ENCODE data around the gene ZMAT5. TPM values are rescaled to one million over a fixed set of nuclear protein-coding genes. Genes with fewer than 3 reads are reported as not detected.
A peak's percentile ranks its signal among the peaks of the same experiment; 100 is the strongest.

Gene ZMAT5
- total RNA-seq, 1 experiment from 2014 or later = 21.2 TPM

DNA sequence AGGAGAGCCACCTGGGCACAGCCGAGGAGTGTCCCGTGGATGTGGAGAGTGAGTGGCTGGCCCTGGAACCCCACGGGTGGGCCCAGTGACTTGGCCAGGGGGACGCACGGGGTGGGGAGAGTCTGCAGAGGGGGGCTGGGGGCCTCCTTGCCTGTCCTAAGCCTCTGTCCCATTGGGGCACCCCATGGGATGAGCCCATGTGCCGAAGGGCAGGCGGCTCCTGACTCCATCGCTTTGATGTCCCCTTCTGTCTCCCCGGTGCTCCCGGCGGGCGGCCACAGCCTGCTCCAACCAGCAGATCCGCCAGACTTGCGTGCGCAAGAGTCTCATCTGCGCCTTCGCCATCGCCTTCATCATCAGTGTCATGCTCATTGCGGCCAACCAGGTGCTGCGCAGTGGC is 37.6 kb downstream of the ZMAT5 start:
- DNase-seq (ENCODE audit: low spot score) = no peak

DNA sequence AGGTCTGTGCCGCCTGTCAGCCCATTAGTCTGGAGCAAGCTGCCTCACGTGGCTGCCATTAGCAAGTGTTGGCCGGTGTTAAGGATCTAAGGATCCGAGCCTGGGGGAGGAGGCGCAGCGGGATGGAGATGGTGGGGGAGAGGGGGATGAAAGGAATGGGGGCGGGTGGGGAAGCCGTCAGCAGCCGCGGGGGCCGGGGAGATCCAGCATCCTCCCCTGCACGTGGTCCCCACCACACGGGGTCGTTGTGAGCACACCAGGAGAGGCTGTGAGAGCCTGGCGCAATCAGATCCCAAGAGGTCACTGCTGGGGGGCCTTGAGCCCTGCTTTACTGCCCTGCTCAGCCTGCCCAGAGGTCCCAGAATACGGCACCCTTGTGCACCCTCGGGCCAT is 39.7 kb downstream of the ZMAT5 start:
- DNase-seq (ENCODE audit: low spot score) = no peak

DNA sequence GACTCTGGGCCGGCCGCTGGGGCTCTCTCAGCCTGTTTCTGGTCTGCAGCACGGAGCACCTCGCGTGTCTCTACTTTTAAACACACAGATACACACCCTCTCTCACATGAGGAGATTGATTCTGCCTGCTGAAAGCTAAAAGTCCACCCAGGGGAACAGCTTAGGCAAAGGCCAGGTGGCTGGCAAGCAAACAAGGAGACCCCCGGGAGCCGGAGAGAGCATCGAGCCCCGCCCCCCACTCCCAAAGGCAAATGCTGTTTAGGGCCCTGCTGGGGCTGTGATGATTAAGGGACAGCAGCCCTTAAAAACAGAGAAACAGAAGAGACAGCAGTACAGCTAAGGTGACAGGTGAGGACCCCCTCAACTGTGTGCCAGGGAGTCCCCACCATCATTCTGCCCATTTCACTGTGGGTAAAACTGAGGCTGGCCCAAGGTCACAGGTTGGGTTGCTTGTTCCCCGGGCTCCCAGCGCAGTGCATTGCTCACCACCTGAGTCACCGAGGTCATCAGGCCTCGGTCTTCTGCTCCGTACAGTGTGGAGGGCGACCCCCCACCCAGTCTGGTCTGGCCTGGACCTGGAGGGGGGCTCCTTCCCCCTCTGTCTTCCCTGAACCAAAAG is 40.2 kb downstream of the ZMAT5 start:
- DNase-seq (ENCODE audit: low spot score) = no peak

DNA sequence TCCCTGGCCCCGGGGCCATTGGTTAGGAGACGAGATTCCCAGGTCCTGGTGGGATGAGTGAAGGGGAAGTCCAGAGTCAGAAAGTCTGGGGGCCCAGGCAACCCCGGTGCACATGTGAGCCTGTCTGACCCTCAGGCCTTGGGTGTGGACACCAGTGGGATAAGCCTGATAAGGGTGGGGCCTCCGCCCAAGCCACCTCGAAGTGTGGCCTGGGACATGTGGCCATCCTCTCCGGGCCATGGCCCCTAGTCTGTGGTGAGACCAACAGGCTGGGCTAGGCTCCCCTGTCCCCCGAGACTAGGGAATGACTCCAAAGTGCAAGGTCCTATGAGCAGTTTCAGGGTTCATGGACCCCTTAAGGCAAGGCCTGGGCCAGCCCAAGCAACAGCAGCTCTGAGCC is 40.7 kb downstream of the ZMAT5 start:
- no peak for DNase-seq (ENCODE audit: low spot score)

DNA sequence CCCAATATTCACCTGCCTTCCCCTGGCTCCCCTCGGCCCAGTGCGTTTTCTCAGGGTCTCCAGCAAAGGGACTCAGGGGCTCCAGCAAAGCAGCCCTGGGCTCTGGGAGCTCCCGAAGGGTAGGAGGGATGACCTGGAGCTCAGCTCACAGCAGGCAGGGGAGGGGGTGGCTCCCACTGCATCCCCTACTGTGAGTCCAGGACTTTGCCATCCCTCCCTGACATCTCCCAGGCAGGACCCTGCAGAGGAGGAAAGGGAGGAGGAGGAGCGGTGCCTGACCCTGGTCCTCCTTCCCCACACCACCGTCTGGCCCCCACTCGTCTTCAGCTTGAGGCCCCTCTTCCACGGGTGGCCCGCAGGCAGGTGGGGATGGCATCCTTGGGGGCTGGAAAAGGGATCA is 42.0 kb downstream of the ZMAT5 start:
- no peak for DNase-seq (ENCODE audit: low spot score)

DNA sequence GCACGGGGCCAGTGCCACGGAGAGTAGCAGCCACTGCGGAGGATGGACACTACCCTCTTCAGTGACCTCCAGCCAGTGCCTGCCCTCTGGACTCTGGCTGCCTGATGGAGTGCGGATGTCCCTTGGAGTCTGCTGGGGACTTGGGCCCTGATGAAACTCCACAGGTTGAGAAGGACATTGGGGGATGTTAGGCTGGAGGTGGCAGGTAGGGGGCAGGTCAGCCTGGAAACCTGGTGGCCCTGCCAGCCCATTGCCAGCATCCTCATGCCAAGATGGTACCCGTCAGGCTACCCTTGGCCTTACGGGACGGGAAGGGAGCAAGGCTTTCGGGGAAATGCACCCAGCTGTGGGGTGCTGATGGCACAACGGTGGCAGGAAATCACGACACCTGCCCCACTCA is 43.0 kb downstream of the ZMAT5 start:
- DNase-seq (ENCODE audit: low spot score) = no peak

DNA sequence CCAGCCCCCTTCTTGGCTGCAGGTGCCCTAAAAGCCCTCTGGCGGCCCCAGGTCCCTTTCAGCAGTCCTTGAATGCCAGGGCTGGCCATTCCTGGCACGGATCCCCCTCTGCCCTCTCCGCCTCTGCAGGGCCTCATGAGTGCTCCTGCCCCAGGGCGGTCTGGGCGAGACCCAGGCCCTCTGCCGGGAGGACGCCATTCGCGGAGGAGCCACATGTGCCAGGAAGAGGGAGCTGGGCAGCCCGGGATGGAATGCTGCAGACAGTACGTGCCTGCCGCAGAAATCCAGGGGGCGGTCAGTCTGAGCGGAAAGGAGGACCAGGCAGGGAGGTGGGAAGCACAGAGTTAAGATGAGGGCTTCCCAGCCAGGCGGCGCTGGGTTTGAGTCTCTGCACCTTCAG is 44.2 kb downstream of the ZMAT5 start:
- DNase-seq (ENCODE audit: low spot score) = no peak

DNA sequence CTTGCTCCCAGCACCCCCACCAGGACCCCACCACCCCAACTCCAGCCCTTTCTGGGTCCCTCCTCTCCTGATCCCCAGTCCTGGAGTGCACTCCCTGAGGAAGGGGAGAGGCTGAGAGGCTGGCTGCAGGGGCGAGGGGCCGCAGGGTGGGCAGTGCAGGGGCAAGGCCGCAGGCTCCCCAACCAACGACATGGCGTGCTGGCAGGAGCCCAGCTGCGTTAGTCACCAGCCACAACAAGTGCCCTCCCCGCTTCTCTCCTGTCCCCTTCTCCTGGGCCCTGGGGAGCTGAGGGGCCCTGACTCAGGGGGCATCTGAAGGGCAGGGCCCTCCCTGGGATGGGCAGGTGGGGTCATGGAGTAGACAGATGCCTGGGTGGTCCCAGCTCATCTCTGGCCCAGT is 44.7 kb downstream of the ZMAT5 start:
- DNase-seq (ENCODE audit: low spot score) = no peak

DNA sequence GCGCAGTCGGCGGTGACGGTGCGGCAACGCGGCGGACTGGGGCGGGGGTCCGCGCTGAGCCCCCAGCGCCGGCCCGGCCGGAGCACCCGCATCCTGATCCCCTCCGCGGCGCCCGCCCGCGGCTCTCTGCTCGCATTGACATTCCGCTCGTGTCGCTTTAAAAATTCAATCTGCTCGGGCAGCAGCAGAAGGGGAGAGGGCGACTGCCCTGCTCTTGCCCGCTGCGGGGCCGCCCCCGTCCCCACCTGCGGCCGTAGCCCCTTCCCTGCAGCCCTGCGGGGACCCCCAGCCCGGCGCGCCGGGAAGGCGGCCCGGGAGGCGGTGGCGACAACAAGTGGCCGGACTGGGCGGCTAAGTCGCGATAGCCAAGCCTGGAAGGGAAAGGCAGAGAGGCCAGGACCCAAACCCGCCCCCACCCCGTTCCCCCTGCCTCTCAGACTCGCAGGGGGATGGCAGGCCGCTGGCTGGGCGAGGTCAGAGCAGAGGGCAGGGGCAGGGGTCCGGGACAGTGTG is 45.9 kb downstream of the ZMAT5 start:
- no peak for DNase-seq (ENCODE audit: low spot score)

DNA sequence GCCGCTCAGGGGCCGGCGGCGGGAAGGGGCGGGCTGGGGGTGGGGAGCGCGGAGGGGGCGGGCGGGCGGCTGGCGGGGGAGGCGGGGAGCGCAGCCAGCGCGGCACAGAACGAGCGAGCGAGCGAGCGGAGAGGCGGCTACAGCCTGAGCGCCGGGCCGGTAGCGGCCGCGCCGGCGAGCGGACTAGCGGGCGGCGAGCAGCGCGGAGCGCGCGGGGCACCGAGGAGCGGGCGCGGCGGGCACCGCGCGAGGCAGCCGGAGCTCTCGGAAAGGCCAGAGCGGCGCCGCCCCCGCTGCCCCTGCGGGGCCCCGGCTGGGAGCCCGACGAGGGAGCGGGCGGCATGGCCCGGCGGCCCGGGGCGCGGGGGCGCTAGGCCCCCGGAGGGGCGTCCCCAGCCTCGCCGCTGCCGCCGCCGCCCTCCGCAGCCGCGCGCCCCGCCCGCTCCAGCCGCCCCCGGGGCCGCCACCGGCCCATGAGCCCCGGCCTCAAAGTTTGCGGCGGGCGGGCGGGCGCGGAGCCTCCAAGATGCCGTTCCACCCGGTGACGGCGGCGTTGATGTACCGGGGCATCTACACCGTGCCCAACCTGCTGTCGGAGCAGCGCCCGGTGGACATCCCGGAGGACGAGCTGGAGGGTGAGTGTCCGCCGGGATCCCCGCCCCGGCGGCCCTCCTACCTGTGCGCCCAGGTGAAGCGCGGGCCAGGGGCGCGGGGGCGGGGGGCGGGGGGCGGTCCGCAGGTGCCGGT is 46.7 kb downstream of the ZMAT5 start, which contains the start of gene CABP7:
CABP7 (plus strand) TSS at position 105 of the 747 bp plus-strand sequence; CDS start at position 527, 422 bp downstream.
- DNase-seq (ENCODE audit: low spot score) = no peak

DNA sequence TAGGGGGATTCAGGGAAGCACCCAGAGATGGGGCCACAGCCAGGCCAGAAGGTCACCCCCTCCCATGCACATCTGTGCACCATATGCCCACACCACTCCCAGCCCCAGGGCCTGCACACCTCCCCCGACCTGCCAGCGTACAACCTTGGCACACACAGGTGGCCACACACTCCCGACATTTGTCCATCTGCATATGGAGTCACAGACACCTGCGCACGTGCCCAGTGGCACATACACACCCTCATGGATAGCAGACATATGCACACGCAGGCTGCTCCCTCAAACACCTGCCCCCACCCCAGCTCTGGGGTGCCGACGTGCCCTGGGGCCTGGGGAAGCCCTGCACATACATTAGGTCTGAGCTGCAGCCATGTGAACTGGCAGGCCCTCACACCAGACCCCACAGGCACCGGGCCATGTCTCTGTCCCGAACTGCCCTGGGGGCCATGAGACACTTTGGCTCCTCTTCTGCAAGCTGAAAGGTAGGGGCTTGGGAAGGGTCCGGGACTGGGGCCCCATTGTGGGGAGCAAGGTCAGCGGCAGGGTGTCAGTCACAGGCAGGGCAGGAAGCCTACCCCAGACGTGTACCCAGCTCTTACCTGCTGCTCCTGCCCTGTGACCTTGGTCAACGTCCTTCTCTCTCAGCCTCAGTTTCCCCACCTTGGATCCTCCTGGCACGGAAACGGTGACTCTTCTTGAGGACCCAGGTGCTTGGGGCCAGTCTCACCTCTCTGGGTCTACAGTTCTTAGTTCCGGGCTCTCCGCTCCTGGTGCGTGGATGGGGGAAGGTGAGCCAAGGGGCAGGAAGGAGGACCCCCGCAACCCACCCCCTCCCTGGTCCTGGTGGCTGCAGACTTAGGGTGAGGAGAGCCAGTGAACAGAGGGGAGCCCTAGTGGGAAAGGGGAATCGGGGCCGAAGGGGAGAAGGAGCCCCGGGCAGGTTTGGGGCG is 47.6 kb downstream of the ZMAT5 start:
- DNase-seq (ENCODE audit: low spot score) = no peak

DNA sequence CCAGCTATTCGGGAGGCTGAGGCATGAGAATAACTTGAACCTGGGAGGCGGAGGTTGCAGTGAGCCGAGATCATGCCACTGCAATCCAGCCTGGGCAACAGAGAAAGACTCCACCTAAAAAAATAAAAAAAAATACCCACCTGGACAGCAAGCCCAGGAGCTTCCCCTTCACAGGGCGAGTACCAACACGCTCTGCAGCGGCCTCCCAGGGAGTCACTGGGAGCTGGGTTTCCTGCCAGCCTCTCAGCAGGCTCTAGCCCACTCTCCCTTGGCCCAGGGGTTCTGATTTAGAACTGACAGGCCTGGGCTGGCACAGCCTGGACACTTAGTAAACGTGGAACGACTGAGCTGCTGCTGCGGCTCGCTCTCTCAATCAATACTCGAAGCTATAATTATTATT is 49.0 kb downstream of the ZMAT5 start:
- DNase-seq (ENCODE audit: low spot score) = no peak

DNA sequence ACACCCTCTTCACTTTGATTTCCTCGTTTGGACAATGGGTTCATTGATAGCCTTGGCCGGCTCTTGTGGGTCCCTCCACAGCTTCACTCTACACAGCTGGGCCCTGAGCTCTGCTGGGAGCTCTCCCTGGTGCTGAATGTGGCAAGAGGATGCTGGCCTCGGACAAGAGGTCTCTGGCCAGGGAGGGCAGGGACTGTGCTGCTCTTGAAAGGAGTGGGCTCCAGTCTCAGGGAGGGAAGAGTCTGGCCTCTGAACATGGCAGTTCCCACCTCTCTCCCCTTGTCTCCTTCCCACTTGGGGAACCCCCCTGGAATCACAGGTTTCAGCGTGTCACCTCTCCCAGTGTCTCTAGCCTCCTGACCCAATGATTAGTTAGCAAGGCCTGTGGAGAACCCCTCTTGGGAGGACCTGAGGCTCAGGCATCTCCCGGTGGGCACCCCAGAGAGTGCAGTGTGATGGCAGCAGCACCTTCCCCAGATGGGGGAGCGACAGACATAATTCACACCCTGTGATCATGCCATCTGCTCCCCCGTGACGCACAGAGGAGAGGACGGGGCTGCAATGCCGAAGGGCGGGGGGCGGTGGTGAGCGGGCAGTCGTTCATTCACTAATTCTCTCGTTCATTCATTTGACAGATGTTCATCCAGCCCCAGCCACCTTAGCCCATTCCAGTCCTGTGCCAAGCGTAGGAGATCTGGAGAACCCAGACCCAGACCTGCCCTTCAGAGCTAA is 49.8 kb downstream of the ZMAT5 start:
- DNase-seq (ENCODE audit: low spot score) = peak; percentile 18

DNA sequence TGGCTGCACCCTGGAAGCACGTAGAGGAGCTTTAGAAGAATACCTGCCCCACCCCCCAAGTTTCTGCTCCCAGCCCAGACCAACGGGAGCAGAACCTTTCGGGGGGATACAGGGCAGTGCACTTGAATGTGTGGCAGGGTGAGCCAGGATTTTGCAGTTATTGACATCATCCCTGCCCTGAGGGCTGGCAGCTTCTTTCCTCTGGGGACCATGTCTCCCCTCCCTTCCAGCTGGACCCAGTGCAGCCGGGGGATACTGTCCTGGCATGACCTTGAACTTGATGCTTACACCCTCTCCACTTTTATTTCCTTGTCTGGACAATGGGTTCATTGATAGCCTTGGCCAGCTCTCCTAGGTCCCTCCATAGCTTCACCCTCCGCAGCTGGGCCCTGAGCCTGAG is 51.1 kb downstream of the ZMAT5 start:
- no peak for DNase-seq (ENCODE audit: low spot score)

DNA sequence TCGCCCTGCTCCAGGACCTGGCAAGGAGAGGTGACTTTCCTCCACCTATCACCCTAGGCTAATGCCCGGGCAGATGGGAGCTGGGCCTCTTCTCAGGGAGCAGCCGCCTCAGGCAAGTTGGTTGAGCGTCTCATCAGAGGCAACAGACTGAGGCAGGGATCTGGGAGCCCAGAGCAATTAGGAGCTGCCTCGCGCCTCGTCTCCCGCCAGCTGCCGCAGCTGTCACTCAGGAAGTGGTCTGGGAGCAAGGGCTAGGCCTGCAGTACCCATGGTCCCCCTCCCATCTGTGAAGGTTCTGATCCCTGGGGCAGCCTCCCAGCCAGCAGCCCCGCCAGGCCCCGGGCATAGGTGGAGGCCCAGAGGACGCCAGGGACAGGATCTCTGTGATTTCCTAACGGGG is 51.6 kb downstream of the ZMAT5 start:
- DNase-seq (ENCODE audit: low spot score) = no peak

DNA sequence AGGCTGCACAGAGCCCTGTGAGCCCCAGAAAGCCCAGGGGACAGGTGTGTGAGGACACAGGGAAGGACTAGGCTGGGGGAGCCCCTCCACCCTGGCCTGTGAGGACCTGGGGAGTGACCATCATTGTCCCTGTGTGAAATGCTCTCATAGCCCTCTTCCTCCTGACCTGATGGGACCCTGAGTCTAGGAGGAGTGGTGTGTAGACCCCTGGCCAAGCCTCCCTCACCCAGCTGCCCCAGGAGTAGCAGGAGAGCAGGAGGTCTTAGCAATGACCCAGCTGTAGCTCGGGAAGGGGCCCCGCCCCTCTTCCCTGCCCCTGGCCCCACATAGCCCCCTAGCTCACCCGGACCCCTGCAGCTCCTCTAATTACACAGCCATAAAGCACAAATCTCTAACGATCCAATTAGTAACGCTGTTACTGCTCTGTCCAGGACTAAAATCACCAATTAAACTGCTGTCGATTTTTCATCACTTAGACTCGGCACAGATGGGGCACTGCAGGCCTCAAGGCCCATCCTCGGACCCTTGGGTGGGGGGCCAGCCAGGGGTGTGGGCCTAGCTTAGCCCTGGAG is 53.6 kb downstream of the ZMAT5 start:
- DNase-seq (ENCODE audit: low spot score) = no peak

DNA sequence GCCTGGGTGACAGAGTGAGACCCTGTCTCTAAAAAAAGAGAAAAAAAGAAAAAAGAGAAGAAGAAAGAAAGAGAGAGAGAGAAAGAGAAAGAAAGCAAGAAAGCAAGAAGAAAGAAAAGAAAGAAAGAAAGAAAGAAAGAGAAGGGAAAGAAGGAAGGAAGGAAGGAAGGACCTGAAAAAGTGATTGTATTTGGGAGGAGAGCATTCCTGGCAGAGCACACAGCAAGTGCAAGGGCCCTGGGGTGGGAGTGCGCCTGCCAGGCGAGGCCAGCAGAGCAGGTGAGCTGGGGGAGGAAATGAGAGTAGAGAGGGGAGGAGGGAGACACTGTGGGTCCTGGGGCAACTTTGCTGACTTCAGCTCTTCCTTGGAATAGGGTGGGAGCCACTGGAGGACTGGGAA is 54.7 kb downstream of the ZMAT5 start:
- DNase-seq (ENCODE audit: low spot score) = no peak

DNA sequence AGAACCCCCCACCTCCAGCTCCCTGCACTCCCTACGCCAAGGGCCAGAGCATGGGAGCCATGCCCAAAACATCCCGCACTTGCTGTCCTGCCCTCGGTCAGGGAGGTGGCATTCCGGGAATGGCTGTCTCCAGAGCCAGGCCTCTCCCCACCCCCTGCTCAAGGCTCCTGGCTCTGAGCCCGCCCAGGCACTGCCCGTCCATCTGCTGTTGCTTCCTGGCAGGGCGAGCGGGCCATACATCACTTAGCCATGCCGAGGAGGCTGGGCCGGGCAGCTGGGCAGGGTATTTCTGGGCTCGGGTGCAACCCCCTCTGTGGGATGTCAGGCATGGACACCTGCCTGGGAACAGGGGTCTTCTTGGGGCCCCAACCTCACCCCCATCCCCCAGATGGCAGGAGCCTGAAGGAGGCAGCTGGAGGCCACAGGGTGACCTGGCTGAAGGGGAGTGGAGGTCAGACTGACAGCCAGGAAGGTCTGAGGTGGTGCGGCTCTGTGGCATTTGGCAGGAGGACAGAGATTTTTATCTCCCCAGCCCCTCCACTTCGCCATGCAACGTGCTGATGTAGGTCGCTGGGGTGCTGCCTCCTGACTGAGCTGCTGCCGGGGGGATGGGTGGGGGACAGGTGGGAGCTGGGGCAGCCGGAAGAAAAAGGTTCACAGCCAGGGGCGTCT is 55.7 kb downstream of the ZMAT5 start:
- peak; percentile 34 for DNase-seq (ENCODE audit: low spot score)

DNA sequence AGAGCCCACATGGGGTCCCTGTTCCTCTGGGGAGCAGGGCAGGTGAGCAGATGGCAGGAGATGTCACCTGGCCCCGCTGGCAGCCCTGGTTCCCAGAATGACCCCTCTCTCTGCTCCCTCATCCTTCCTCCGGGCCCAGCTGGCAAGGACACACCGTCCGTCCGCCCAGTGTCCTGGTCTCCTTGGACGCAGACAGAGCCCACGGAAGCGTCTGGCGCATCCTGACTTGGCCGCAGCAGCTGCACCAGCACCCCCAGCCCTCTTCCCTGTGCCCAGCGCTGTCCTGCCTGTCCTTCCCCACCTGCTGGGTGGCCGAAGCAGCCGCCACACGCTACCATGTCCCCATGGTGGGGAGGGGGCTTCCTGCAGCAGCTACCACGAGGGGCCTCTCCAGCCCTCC is 56.6 kb downstream of the ZMAT5 start:
- DNase-seq (ENCODE audit: low spot score) = no peak

DNA sequence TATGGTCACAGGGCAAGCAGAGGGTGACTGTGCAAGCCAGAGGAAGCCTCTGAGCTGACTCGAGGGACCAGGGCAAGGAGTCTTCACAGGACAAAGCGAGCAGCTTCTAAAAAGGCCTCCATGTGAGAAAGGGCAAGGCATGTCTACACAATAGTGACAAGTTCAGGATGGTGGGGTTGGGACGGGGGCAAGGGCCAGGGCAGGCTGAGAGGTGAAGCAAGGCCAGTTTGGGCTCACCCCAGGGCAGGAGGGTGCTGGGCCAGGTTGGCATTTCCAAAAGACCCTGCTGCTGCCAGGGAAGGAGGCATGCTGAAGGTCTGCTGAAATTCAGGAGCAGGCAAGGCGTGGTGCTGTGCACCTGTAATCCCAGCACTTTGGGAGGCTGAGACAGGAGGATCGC is 59.3 kb downstream of the ZMAT5 start:
- no peak for DNase-seq (ENCODE audit: low spot score)

DNA sequence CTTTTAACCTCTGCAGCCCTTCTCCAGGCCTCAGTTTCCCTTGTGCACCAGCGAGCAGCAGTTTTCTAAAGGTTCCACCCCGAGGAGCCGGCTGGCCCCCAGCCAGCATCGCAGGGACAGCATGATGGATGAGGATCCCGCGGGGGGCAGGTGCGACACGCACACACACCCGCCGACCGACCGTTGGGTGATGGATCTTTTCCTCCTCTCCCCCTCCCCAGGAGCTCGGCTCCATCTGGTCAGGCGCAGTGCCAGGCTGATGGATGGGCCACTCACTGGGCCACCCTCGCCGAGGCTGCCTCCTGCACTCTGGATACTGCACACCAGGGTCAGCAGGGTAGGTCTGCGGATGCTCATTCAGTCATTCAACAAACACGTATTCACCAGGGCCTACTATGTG is 59.8 kb downstream of the ZMAT5 start:
- no peak for DNase-seq (ENCODE audit: low spot score)

Measured in H4 (cell line).